COLO668 (cell line): Measurements from ENCODE around the gene SPARC.

Source experiments
- DNase-seq: peaks from one replicate; lab custom pipeline; 2025; ENCODE audit not compliant: unreplicated experiment; lab: John Stamatoyannopoulos, UW

The SPARC gene

GRCh38 chr5:151627650-151628049, 59.1 kb downstream of the SPARC start:
- DNase-seq, result no peak

GRCh38 chr5:151625285-151625684, 61.4 kb downstream of the SPARC start:
- DNase-seq, result no peak

- no peak for DNase-seq
Observed at GRCh38 chr5:151624476-151624875, 62.2 kb downstream of the SPARC start.

- DNase-seq, result no peak
Observed at GRCh38 chr5:151622367-151623088, 64.2 kb downstream of the SPARC start.

- no peak for DNase-seq
Observed at GRCh38 chr5:151620461-151620840, 66.3 kb downstream of the SPARC start.

- no peak for DNase-seq
Observed at GRCh38 chr5:151619812-151620460, 66.8 kb downstream of the SPARC start.

- no peak for DNase-seq
Observed at GRCh38 chr5:151618907-151619306, 67.8 kb downstream of the SPARC start.

GRCh38 chr5:151617841-151618710, 68.6 kb downstream of the SPARC start:
- DNase-seq, result no peak

- DNase-seq, result no peak
Observed at GRCh38 chr5:151617383-151617840, 69.3 kb downstream of the SPARC start.

- DNase-seq, result no peak
Observed at GRCh38 chr5:151615431-151615830, 71.3 kb downstream of the SPARC start.

- no peak for DNase-seq
Observed at GRCh38 chr5:151614565-151614964, 72.2 kb downstream of the SPARC start.

- no peak for DNase-seq
Observed at GRCh38 chr5:151612689-151613427, 73.9 kb downstream of the SPARC start.

- no peak for DNase-seq
Observed at GRCh38 chr5:151611127-151611775, 75.5 kb downstream of the SPARC start.
